GM06990 (cell line): Measurements from ENCODE around the gene RNF144A.

Source experiments
- DNase-seq: peaks from one replicate; pipeline ENCODE4 v3.0.0-alpha.2; 2011; ENCODE audit not compliant: insufficient read length; ENCODE audit errors: extremely low read depth
- H3K27me3 ChIP-seq: replicated peaks from 2 replicates; pipeline ENCODE4 v1.6.0; 2011; ENCODE audit warnings: low read length; ENCODE audit not compliant: control insufficient read depth, insufficient read depth
- H3K36me3 ChIP-seq: 2 replicates; pipeline ENCODE4 v1.5.1; 2011; ENCODE audit warnings: low read length; ENCODE audit not compliant: control insufficient read depth, insufficient read depth
- H3K4me3 ChIP-seq: replicated peaks from 2 replicates; pipeline ENCODE4 v1.5.1; 2011; ENCODE audit warnings: low read depth, mild to moderate bottlenecking, control low read depth, low read length
- CTCF ChIP-seq: IDR thresholded peaks from 2 replicates; pipeline ENCODE4 v1.5.1; 2011; ENCODE audit warnings: low read length, control low read depth, mild to moderate bottlenecking, inconsistent platforms; ENCODE audit not compliant: insufficient read depth, poor library complexity, severe bottlenecking

Gene RNF144A

GRCh38 chr2:7089898-7090510, 172.8 kb downstream of the RNF144A start:
- no peak for TF ChIP-seq CTCF
- Histone ChIP-seq H3K36me3 (no peaks in the 10 kb centered on the region), H3K4me3 (no peak overlapping the region), H3K27me3 (no peaks in the 10 kb centered on the region)
- no peak for DNase-seq

GRCh38 chr2:7093376-7093775, 176.2 kb downstream of the RNF144A start:
- Histone ChIP-seq H3K4me3 (no peak overlapping the region), H3K27me3 (0 out of 2 replicates have a peak, but pooled peaks cover 1% of the 10 kb centered on the region), H3K36me3 (no peaks in the 10 kb centered on the region)
- no peak for TF ChIP-seq CTCF
- no peak for DNase-seq
